Sigmoid colon (tissue), 7 donors: ENCODE results near the gene TBX1. TPM values are rescaled to one million over a fixed set of nuclear protein-coding genes. Genes with fewer than 3 reads are reported as not detected.
A peak's percentile ranks its signal among the peaks of the same experiment; 100 is the strongest.

Experiments used
- DNase-seq: peaks from one replicate; pipeline ENCODE4 v3.0.0-alpha.2; 2019
- H3K27ac ChIP-seq, 4 donors: fragments of 200-600 bp; sonication (generic); one replicate each; pipeline ENCODE4 v1.5.1; 2016 to 2019; ENCODE audit warnings: mild to moderate bottlenecking in 1 of 4
- H3K27me3 ChIP-seq, 3 donors: fragments of 200-600 bp; sonication (generic); one replicate each; pipeline ENCODE4 v1.5.1; 2019; ENCODE audit warnings: mild to moderate bottlenecking in 1 of 3
- H3K36me3 ChIP-seq, 4 donors: fragments of 200-600 bp; sonication (generic); one replicate each; pipeline ENCODE4 v1.5.1; 2016 to 2019
- H3K4me1 ChIP-seq, 4 donors: fragments of 200-600 bp; sonication (generic); one replicate each; pipeline ENCODE4 v1.5.1; 2017 to 2019
- H3K4me3 ChIP-seq, 4 donors: fragments of 200-600 bp; sonication (generic); one replicate each; pipeline ENCODE4 v1.5.1; 2017 to 2019; ENCODE audit warnings: mild to moderate bottlenecking in 2 of 4, moderate library complexity in 1 of 4
- H3K9me3 ChIP-seq, 4 donors: fragments of 200-600 bp in 3 of 4; sonication (generic) in 3 of 4; one replicate each; pipeline versions ENCODE4 v1.5.1 to v1.6.1; 2013 to 2019
- CTCF ChIP-seq, 4 experiments: fragments of 450-650 bp in 3 of 4; fragments of 200-600 bp in 1 of 4; IDR thresholded peaks; one replicate each; pipeline ENCODE4 v1.5.1; 2016 to 2019; ENCODE audit warnings: antibody characterized with exemption in 4 of 4, mild to moderate bottlenecking in 3 of 4, moderate library complexity in 2 of 4
- EP300 ChIP-seq, 4 donors: sonication (generic); formaldehyde crosslinking; IDR thresholded peaks; one replicate each; pipeline ENCODE4 v1.6.1; 2017; ENCODE audit warnings: antibody characterized with exemption in 4 of 4
- POLR2A ChIP-seq, 2 donors: fragments of 450-650 bp; IDR thresholded peaks; one replicate each; pipeline ENCODE4 v1.6.1; 2016; ENCODE audit warnings: antibody characterized with exemption in 2 of 2, mild to moderate bottlenecking in 2 of 2, moderate library complexity in 2 of 2
- POLR2AphosphoS5 ChIP-seq, 4 donors: sonication (generic); formaldehyde crosslinking; IDR thresholded peaks; one replicate each; pipeline ENCODE4 v1.6.1; 2017; ENCODE audit warnings: antibody characterized with exemption in 4 of 4
- whole genome bisulfite sequencing, 2 donors: extraction: QIAGEN DNeasy Blood & Tissue Kit; methylation state at CpG; one replicate each; pipeline ENCODE4 v1.1.7; 2013; 5-methylcytosine and 5-hydroxymethylcytosine counted together
- intact Hi-C: fragments of 100-400 bp; cut with DNase I; formaldehyde crosslinking; loops from one replicate; pipeline ENCODE4 v1.15.1; 2023
- polyA plus RNA-seq, 3 donors: library from polyadenylated mRNA; stranded (reverse); fragments of 200-250 nt; gene quantifications; one replicate each; pipeline ENCODE4 v1.2.3, GENCODE V29; 2013
- total RNA-seq, 4 donors: library from RNA; depleted of rRNA; stranded (reverse); fragments of >200 nt; gene quantifications; one replicate each; pipeline ENCODE4 v1.1.0, GENCODE V29; 2016
- donor health status: healthy with polysubstance abuse.
- donor health status: Bipolar disorder and iron deficiency.
- donor health status: healthy.

The TBX1 gene
- total and polyA plus RNA-seq, 7 donors = 1.7 to 4.3 (median 2.8) TPM; not detected in 1

DNA sequence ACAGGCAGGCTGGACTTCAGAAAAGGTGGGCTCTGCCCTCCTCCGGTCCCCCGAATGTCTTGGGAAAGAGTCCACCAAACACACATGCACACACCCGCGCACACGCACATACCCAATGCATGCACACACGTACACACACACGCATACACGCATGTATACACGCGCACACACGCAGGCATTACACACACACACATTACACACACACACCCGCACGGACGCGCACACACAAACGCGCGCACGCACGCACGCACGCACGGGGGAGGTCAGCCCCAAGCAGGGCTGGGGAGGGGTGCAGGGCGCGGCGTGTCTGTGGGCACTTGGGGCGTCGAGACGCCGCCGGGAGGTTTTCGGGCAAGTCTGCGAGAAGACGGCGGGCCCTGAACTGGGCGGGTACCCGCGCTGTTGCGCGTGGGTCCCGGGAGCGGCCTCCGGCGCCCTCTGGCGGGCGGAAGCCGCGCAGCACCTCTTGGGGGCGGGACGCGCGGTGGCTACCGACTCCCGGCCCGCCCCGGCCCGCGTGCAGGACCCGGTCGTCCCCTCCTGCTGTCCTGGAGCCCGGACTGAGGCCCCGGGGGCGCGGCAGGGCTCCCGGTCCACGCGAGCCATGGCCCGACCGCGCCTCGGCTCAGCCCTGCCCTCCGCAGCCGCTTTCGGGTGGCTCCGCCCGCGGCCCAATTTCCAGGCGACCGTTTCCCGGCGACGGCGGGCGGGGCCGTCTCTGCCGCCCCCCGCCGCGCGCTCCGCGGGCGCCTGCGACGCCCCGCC, 42.7 kb upstream of the TBX1 start:
- H3K27me3 ChIP-seq = peaks cover 5 to 34% (median 20%) of the 10 kb centered on the region in 3 donors
- H3K4me1 ChIP-seq = peaks cover 0 to 44% (median 31%) of the 10 kb centered on the region in 4 donors

DNA sequence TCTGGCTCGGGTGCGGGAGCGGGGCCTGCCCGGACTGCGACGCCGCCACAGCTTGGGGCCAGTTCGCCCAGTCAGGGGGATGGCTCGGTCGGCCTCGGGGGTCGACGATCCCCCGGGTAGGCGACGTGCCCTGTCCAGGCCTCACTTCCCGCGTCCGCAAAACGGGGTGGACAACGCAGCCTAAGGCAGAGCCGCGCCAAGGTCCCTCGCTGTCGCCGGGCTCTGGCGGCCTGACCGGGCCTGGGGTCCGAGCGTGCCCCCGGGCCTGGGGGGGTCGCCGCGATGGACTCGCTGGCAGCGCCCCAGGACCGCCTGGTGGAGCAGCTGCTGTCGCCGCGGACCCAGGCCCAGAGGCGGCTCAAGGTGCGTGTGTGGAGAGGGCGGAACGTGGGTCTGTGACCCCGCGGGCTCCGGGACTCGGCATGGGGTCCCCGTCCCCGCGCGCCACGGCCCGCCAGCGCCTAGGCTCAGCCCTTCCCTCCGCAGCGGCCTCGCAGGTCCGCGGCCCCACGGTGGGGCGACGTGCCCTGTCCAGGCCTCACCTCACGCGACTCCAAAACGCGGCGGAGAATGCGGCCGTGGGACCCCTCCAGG, 42.0 kb upstream of the TBX1 start:
- no peak for DNase-seq
- TF ChIP-seq EP300 (IDR thresholded peaks at IDR 0.05) (no peak), CTCF (IDR thresholded peaks at IDR 0.05) (no peak), POLR2A (IDR thresholded peaks at IDR 0.05) (no peak), POLR2AphosphoS5 (IDR thresholded peaks at IDR 0.05) (no peak)
- H3K9me3 ChIP-seq = no peaks in the 10 kb centered on the region
- H3K36me3 ChIP-seq = peaks cover 0 to 14% (median 0%) of the 10 kb centered on the region in 4 donors
- intact Hi-C loops = loop anchor here (2.0 kb wide), 1 partner anchor 40 kb away; no protein-coding TSS in a partner anchor
- WGBS, 2 donors = 1 to 4% methylated on average over 70 of the region's 70 CpGs
- peak overlapping the region; percentile 44 to 76 (median 62) for H3K4me3 ChIP-seq
- H3K4me1 ChIP-seq = peaks cover 0 to 50% (median 36%) of the 10 kb centered on the region in 4 donors
- peak overlapping the region; percentile 4 to 71 (median 61) for H3K27ac ChIP-seq
- H3K27me3 ChIP-seq = peaks cover 8 to 41% (median 25%) of the 10 kb centered on the region in 3 donors

More for the DNA sequence above, 42.7 kb upstream of the TBX1 start:
- peak overlapping the region; percentile 44 to 76 (median 62) for H3K4me3 ChIP-seq
- H3K36me3 ChIP-seq = peaks cover 0 to 14% (median 0%) of the 10 kb centered on the region in 4 donors
- no peaks in the 10 kb centered on the region for H3K9me3 ChIP-seq
- peak; percentile 86 for DNase-seq
- WGBS, 2 donors = 4 to 9% methylated on average over 96 of the region's 96 CpGs
- TF ChIP-seq POLR2AphosphoS5 (IDR thresholded peaks at IDR 0.05) = no peak
- peak; percentile 27 to 98 (median 52) for TF ChIP-seq CTCF (IDR thresholded peaks at IDR 0.05)
- intact Hi-C loops = loop anchor here (2.0 kb wide), 1 partner anchor 39 kb away; no protein-coding TSS in a partner anchor
- H3K27ac ChIP-seq = peak overlapping the region; percentile 4 to 71 (median 61)

GRCh38 chr22:19719050-19719482, 41.5 kb upstream of the TBX1 start:
- Histone ChIP-seq H3K36me3 (peaks cover 0 to 14% (median 0%) of the 10 kb centered on the region in 4 donors), H3K27ac (peak overlapping the region; percentile 4 to 71 (median 61)), H3K27me3 (peaks cover 13 to 42% (median 25%) of the 10 kb centered on the region in 3 donors), H3K4me3 (peak overlapping the region; percentile 44 to 76 (median 62)), H3K9me3 (no peaks in the 10 kb centered on the region), H3K4me1 (peaks cover 0 to 51% (median 38%) of the 10 kb centered on the region in 4 donors)
- 6 to 12% methylated on average over 31 of the region's 31 CpGs for WGBS, 2 donors
- intact Hi-C loops = loop anchor here (2.0 kb wide), 1 partner anchor 40 kb away; no protein-coding TSS in a partner anchor
- TF ChIP-seq POLR2A (IDR thresholded peaks at IDR 0.05) = no peak
- no peak for TF ChIP-seq EP300 (IDR thresholded peaks at IDR 0.05)
- no peak for TF ChIP-seq CTCF (IDR thresholded peaks at IDR 0.05)
- no peak for TF ChIP-seq POLR2AphosphoS5 (IDR thresholded peaks at IDR 0.05)
- DNase-seq = no peak

GRCh38 chr22:19719488-19720021, 41.0 kb upstream of the TBX1 start:
- TF ChIP-seq POLR2A (IDR thresholded peaks at IDR 0.05) (no peak), CTCF (IDR thresholded peaks at IDR 0.05) (no peak), EP300 (IDR thresholded peaks at IDR 0.05) (no peak), POLR2AphosphoS5 (IDR thresholded peaks at IDR 0.05) (no peak)
- Histone ChIP-seq H3K4me1 (peaks cover 0 to 51% (median 38%) of the 10 kb centered on the region in 4 donors), H3K27ac (peak overlapping the region in 2 of 4 donors; percentile 4 to 71), H3K4me3 (peak overlapping the region in 2 of 4 donors; percentile 60 to 76), H3K36me3 (peaks cover 0 to 14% (median 0%) of the 10 kb centered on the region in 4 donors), H3K9me3 (no peaks in the 10 kb centered on the region), H3K27me3 (peaks cover 13 to 47% (median 25%) of the 10 kb centered on the region in 3 donors)
- intact Hi-C loops = loop anchor here (2.0 kb wide), 1 partner anchor 41 kb away; no protein-coding TSS in a partner anchor
- DNase-seq = no peak
- 73 to 88% methylated on average over 12 of the region's 12 CpGs for WGBS, 2 donors
